GM12878 (cell line): ENCODE measurements around the gene NT5DC4. TPM values are rescaled to one million over a fixed set of nuclear protein-coding genes. Genes with fewer than 3 reads are reported as not detected.

Source experiments
- ATAC-seq: fragments of 200-7000 bp; cut with Tn5 transposase; 3 replicates; pipeline ENCODE4 v1.9.1; 2020; ENCODE audit warnings: mild to moderate bottlenecking, moderate library complexity
- BruUV-seq: library from RNA; stranded (reverse); fragments of 400-500 nt; replicated peaks from 2 replicates; lab custom pipeline; 2021; lab: Mats Ljungman, UMichigan
- CTCF ChIA-PET: fragments of 300-600 bp; sonication (Branson Sonifier 250); formaldehyde crosslinking; extraction: SDS; loops from one replicate; lab custom pipeline; 2021; ENCODE audit warnings: inconsistent platforms; lab: Yijun Ruan, JAX
- POLR2A ChIA-PET: fragments of 350-600 bp; formaldehyde crosslinking; extraction: SDS; loops from one replicate; lab custom pipeline; 2021; ENCODE audit warnings: inconsistent platforms; lab: Charles Lee
- RAD21 ChIA-PET: fragments of 300-600 bp; sonication (Branson Sonifier 250); formaldehyde crosslinking; loops from one replicate; lab custom pipeline; 2023; ENCODE audit warnings: antibody characterized with exemption; ENCODE audit not compliant: unreplicated experiment; lab: Charles Lee
- SMC1A ChIA-PET: fragments of 300-600 bp; sonication (Branson Sonifier 250); formaldehyde crosslinking; loops from one replicate; lab custom pipeline; 2023; ENCODE audit not compliant: unreplicated experiment, uncharacterized antibody; lab: Charles Lee
- DNase-seq: peaks from one replicate; pipeline ENCODE4 v3.0.0-alpha.2; 2011; ENCODE audit warnings: low read depth, low spot score
- FAIRE-seq: peaks from 3 replicates; lab custom pipeline; 2011; peaks lifted over from hg19 to GRCh38; lab: Jason Lieb, UNC
- H2AFZ ChIP-seq: 2 replicates; pipeline ENCODE4 v1.6.0; 2011; ENCODE audit warnings: low read depth, low read length, control low read depth; ENCODE audit not compliant: control insufficient read depth
- H3K27ac ChIP-seq: 2 replicates; pipeline ENCODE4 v1.5.1; 2011; ENCODE audit warnings: control low read depth; ENCODE audit not compliant: control insufficient read depth, insufficient read depth
- H3K27me3 ChIP-seq, 2 experiments: replicated peaks in 1 of 2; 2 replicates each; pipeline versions ENCODE4 v1.6.0 to v1.6.1; 2011; ENCODE audit warnings: low read length in 1 of 2; ENCODE audit not compliant: control insufficient read depth in 2 of 2, insufficient read depth in 2 of 2
- H3K36me3 ChIP-seq, 2 experiments: 2 replicates each; pipeline ENCODE4 v1.5.1; 2011; ENCODE audit warnings: low read length in 1 of 2; ENCODE audit not compliant: control insufficient read depth in 2 of 2, insufficient read depth in 2 of 2
- H3K4me1 ChIP-seq: 2 replicates; pipeline ENCODE4 v1.6.1; 2011; ENCODE audit warnings: mild to moderate bottlenecking, low read length, moderate library complexity, mixed read lengths; ENCODE audit not compliant: control insufficient read depth, insufficient read depth
- H3K4me2 ChIP-seq: 2 replicates; pipeline ENCODE4 v1.6.0; 2011; ENCODE audit warnings: control low read depth; ENCODE audit not compliant: control insufficient read depth, insufficient read depth
- H3K4me3 ChIP-seq: fragments of 200-600 bp; sonication (generic); 2 replicates; pipeline ENCODE4 v1.5.1; 2016
- H3K79me2 ChIP-seq: 2 replicates; pipeline ENCODE4 v1.6.0; 2011; ENCODE audit warnings: low read length; ENCODE audit not compliant: control insufficient read depth, insufficient read depth
- H3K9ac ChIP-seq: 2 replicates; pipeline ENCODE4 v1.8.0; 2011; ENCODE audit warnings: low read length, control low read depth, mixed read lengths; ENCODE audit not compliant: control insufficient read depth, insufficient read depth
- H3K9me3 ChIP-seq: replicated peaks from 3 replicates; pipeline ENCODE4 v1.5.1; 2011; ENCODE audit warnings: mild to moderate bottlenecking, low read length; ENCODE audit not compliant: control insufficient read depth, insufficient read depth
- H4K20me1 ChIP-seq: 2 replicates; pipeline ENCODE4 v1.6.0; 2011; ENCODE audit not compliant: control insufficient read depth, insufficient read depth
- ATF7 ChIP-seq: fragments of 450-650 bp; IDR thresholded peaks from 2 replicates; pipeline ENCODE4 v1.6.1; 2016; ENCODE audit warnings: low read depth, mild to moderate bottlenecking
- BACH1 ChIP-seq: fragments of 450-650 bp; IDR thresholded peaks from 2 replicates; pipeline ENCODE4 v1.6.1; 2017; ENCODE audit warnings: mild to moderate bottlenecking, borderline replicate concordance
- BMI1 ChIP-seq: fragments of 450-650 bp; IDR thresholded peaks from 2 replicates; pipeline ENCODE4 v1.6.1; 2016; ENCODE audit warnings: mild to moderate bottlenecking, moderate library complexity, borderline replicate concordance
- CEBPB ChIP-seq, 2 experiments: fragments of 150-350 bp in 1 of 2; IDR thresholded peaks; 2 replicates each; pipeline ENCODE4 v1.6.1; 2012 to 2014; ENCODE audit warnings: low read depth in 2 of 2, low read length in 2 of 2, borderline replicate concordance in 1 of 2, inconsistent platforms in 1 of 2
- GABPA ChIP-seq: IDR thresholded peaks from 2 replicates; pipeline ENCODE4 v1.6.1; 2014; ENCODE audit warnings: antibody characterized with exemption, low read depth, mild to moderate bottlenecking, inconsistent platforms
- MTA3 ChIP-seq: IDR thresholded peaks from 2 replicates; pipeline ENCODE4 v1.6.1; 2012; ENCODE audit warnings: low read length, inconsistent platforms, borderline replicate concordance
- NRF1 ChIP-seq: conservative IDR thresholded peaks from 2 replicates; pipeline ENCODE4 v1.6.1; 2011; ENCODE audit warnings: mild to moderate bottlenecking, low read depth, low read length, improper control_type of control experiment
- SMC3 ChIP-seq: IDR thresholded peaks from 2 replicates; pipeline ENCODE4 v1.6.1; 2011; ENCODE audit warnings: low read length, improper control_type of control experiment, borderline replicate concordance
- SUPT20H ChIP-seq: IDR thresholded peaks from 2 replicates; pipeline ENCODE4 v1.6.1; 2011; ENCODE audit warnings: low read depth, mild to moderate bottlenecking, low read length, moderate library complexity, borderline replicate concordance; ENCODE audit not compliant: control insufficient read depth
- USF2 ChIP-seq: IDR thresholded peaks from 2 replicates; pipeline ENCODE4 v1.6.1; 2011; ENCODE audit warnings: low read depth, low read length, improper control_type of control experiment, borderline replicate concordance
- YBX1 ChIP-seq: fragments of 450-650 bp; IDR thresholded peaks from 2 replicates; pipeline ENCODE4 v1.6.1; 2016; ENCODE audit warnings: antibody characterized with exemption
- ZBTB40 ChIP-seq: fragments of 450-650 bp; IDR thresholded peaks from 2 replicates; pipeline ENCODE4 v1.6.1; 2016; ENCODE audit warnings: mild to moderate bottlenecking, moderate library complexity, borderline replicate concordance
- WGBS: methylation state at CpG from one replicate; pipeline ENCODE4 v1.1.6; 2016; ENCODE audit warnings: low lambda C conversion rate; ENCODE audit not compliant: insufficient replicate concordance, insufficient coverage; ENCODE audit errors: missing lambda C conversion rate; 5-methylcytosine and 5-hydroxymethylcytosine counted together
- in situ Hi-C: fragments of 300-500 bp; cut with MboI; formaldehyde crosslinking; loops from 9 replicates; pipeline ENCODE4 v1.14.3; 2018; ENCODE audit warnings: mixed read lengths
- intact Hi-C: fragments of 100-400 bp; cut with micrococcal nuclease; formaldehyde crosslinking; loops from one replicate; pipeline ENCODE4 v1.14.2; 2022; ENCODE audit not compliant: unreplicated experiment
- polyA plus RNA-seq, 11 experiments: library from polyadenylated mRNA; depleted of rRNA in 4 of 11; unstranded in 6 of 11; stranded (reverse) in 5 of 11; fragments of >200 nt; fragmentation: Nextera tagmentation in 4 of 11; fragmentation: Illumina TruSeq in 1 of 11; extraction: Ambion mirVana in 4 of 11; extraction: Trizol in 1 of 11; gene quantifications; 1 replicate in 1 of 11; 2 replicates in 10 of 11; pipeline versions ENCODE4 v1.2.1 to v1.2.3, GENCODE V29; 2011 to 2016; ENCODE audit warnings: inconsistent platforms in 2 of 11, missing spikeins in 2 of 11, low read depth in 1 of 11
- total RNA-seq, 4 experiments: library from RNA; depleted of rRNA in 3 of 4; stranded (reverse); fragments of >200 nt in 3 of 4; fragmentation: Illumina TruSeq in 1 of 4; extraction: Trizol in 1 of 4; gene quantifications; 2 replicates each; pipeline versions ENCODE4 v1.2.1 to v1.2.3, GENCODE V29; 2013 to 2021

The NT5DC4 gene
- total and polyA plus RNA-seq, 10 of the 15 experiments (the other 5 are each of a cell fraction or from before 2014, with no cell fraction given) = 0.04 to 2.6 (median 0.32) TPM; not detected in 2

DNA sequence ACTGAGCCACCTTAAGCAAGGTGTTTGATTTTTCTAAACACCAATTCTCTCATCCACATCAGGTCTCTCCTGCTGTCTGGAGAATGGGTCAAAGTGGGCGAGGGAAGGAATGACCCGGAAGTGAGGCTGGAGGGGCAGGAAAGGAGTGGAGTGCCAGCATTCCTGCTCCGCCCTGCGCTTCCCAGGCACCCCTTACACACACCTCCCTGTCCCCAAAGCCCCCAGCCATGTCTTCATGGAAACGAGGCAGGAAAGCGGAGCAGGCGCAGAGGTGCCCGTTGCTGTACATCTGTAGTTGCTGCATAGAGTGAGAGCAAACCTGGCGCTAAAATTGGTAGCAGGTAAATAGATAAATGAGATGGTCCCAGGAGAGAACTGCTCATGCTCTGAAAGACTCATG, 27.2 kb upstream of the NT5DC4 start:
- ChIA-PET CTCF (interaction anchor here (1.9 to 11.9 kb wide), 7 partner anchors 8 to 93 kb away, joined by 8 to 313 read pairs (median 41); partner anchors contain the start of gene SLC20A1), SMC1A (interaction anchor here (3.6 to 14.2 kb wide), 6 partner anchors 11 to 63 kb away, joined by 11 to 272 read pairs (median 66); partner anchors contain the start of genes NT5DC4 and SLC20A1), RAD21 (interaction anchor here (1.2 to 9.9 kb wide), 6 partner anchors 13 to 63 kb away, joined by 3 to 213 read pairs (median 73); no protein-coding TSS in a partner anchor), POLR2A (interaction anchor here (1.5 to 6.1 kb wide), 8 partner anchors 7 to 68 kb away, joined by 5 to 74 read pairs (median 11); no protein-coding TSS in a partner anchor)
- H3K4me1 ChIP-seq = peaks cover 32% of the 10 kb centered on the region
- no TSS peak for BruUV-seq
- no peaks in the 10 kb centered on the region for H4K20me1 ChIP-seq
- no peaks in the 10 kb centered on the region for H3K36me3 ChIP-seq
- H3K79me2 ChIP-seq = no peaks in the 10 kb centered on the region
- DNase-seq (no peak), ATAC-seq (no peak), FAIRE-seq (no peak)
- no peaks in the 10 kb centered on the region for H3K27me3 ChIP-seq
- intact Hi-C loops = no loop called here
- no peak overlapping the region; the same call in 1 of the 2 replicates for H2AFZ ChIP-seq
- no peaks in the 10 kb centered on the region for H3K9me3 ChIP-seq
- no peak overlapping the region for H3K9ac ChIP-seq
- no peak overlapping the region for H3K4me3 ChIP-seq
- 80% methylated on average over 9 of the region's 9 CpGs for WGBS
- TF ChIP-seq MTA3 = no peak
- TF ChIP-seq SMC3 = no peak
- no peak for TF ChIP-seq ATF7
- TF ChIP-seq NRF1 = no peak
- H3K27ac ChIP-seq = peak overlapping the region; percentile 76; the same call in 1 of the 2 replicates
- in situ Hi-C loops = no loop called here
- H3K4me2 ChIP-seq = no peak overlapping the region

DNA sequence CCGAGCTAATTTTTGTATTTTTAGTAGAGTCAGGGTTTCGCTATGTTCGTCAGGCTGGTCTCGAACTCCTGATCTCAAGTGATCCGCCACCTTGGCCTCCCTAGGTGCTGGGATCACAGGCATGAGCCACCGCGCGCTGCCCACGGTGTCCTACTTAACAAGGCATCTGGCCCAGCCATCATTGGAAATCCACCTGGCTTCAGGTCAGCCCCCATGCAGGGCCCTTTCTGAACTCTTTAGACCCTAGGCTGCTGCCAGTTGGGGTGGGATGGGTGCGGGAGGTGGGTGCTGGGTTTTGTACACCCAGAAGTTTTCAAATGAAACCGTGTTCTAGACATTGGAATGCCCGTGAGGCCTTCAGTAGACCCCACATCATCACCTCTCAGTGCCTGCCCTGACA, 26.6 kb upstream of the NT5DC4 start:
- ChIA-PET RAD21 (interaction anchor here (2.1 to 9.9 kb wide), 3 partner anchors 32 to 63 kb away, joined by 6 to 213 read pairs (median 140); no protein-coding TSS in a partner anchor), CTCF (interaction anchor here (4.0 to 11.9 kb wide), 4 partner anchors 12 to 93 kb away, joined by 24 to 313 read pairs (median 133); no protein-coding TSS in a partner anchor), SMC1A (interaction anchor here (4.0 to 14.2 kb wide), 3 partner anchors 11 to 48 kb away, joined by 49 to 271 read pairs (median 84); partner anchors contain the start of gene SLC20A1), POLR2A (interaction anchor here (1.0 to 6.1 kb wide), 3 partner anchors 12 to 63 kb away, joined by 3 to 74 read pairs (median 56); no protein-coding TSS in a partner anchor)
- FAIRE-seq (no peak), DNase-seq (no peak), ATAC-seq (no peak)
- H3K4me1 ChIP-seq = peaks cover 32% of the 10 kb centered on the region
- no peak overlapping the region for H2AFZ ChIP-seq
- no peaks in the 10 kb centered on the region for H4K20me1 ChIP-seq
- H3K9ac ChIP-seq = no peak overlapping the region
- 92% methylated on average over 12 of the region's 12 CpGs for WGBS
- H3K79me2 ChIP-seq = no peaks in the 10 kb centered on the region
- no peaks in the 10 kb centered on the region for H3K9me3 ChIP-seq
- BruUV-seq = no TSS peak
- no peak overlapping the region for H3K4me3 ChIP-seq
- H3K27ac ChIP-seq = no peak overlapping the region
- intact Hi-C loops (no loop called here), in situ Hi-C loops (no loop called here)
- no peak overlapping the region for H3K4me2 ChIP-seq
- no peaks in the 10 kb centered on the region for H3K27me3 ChIP-seq
- no peaks in the 10 kb centered on the region for H3K36me3 ChIP-seq
- TF ChIP-seq USF2 = no peak
- no peak for TF ChIP-seq CEBPB (IDR thresholded peaks at IDR 0.05; ENCODE audit: borderline replicate concordance in 1 of 2, low read depth in 2 of 2, low read length in 2 of 2)
- no peak for TF ChIP-seq SUPT20H
- no peak for TF ChIP-seq YBX1
- no peak for TF ChIP-seq BMI1
- TF ChIP-seq BACH1 = no peak
- TF ChIP-seq ZBTB40 = no peak
- no peak for TF ChIP-seq GABPA
